Activated T-cell treated with anti-CD3 and anti-CD28 coated beads, Interleukin-2, amount 50 U/mL, for 24 hours (primary cell): ENCODE data around the gene SFN.
"Not testable (repeated sequence)": the region's sequence is repeated elsewhere in the genome, so short reads cannot be mapped to it uniquely, and the experiment has no call there.

Experiments used
- DNase-seq: peaks from one replicate; pipeline ENCODE4 v3.0.0-alpha.2; 2020
- H3K27ac Mint-ChIP-seq: 2 replicates; pipeline ENCODE4 v1.8.0; 2020; ENCODE audit warnings: mild to moderate bottlenecking, mixed read lengths
- H3K27me3 Mint-ChIP-seq: 2 replicates; pipeline ENCODE4 v1.8.0; 2020; ENCODE audit warnings: mixed read lengths
- H3K36me3 Mint-ChIP-seq: 2 replicates; pipeline ENCODE4 v1.8.0; 2020; ENCODE audit warnings: low read depth, mixed read lengths
- H3K4me1 Mint-ChIP-seq: 2 replicates; pipeline ENCODE4 v1.8.0; 2020; ENCODE audit warnings: low read depth, mixed read lengths
- H3K4me3 Mint-ChIP-seq: 2 replicates; pipeline ENCODE4 v1.8.0; 2020; ENCODE audit warnings: mild to moderate bottlenecking, moderate library complexity, mixed read lengths
- H3K9me3 Mint-ChIP-seq: 2 replicates; pipeline ENCODE4 v1.8.0; 2020; ENCODE audit warnings: mixed read lengths

Gene SFN

DNA sequence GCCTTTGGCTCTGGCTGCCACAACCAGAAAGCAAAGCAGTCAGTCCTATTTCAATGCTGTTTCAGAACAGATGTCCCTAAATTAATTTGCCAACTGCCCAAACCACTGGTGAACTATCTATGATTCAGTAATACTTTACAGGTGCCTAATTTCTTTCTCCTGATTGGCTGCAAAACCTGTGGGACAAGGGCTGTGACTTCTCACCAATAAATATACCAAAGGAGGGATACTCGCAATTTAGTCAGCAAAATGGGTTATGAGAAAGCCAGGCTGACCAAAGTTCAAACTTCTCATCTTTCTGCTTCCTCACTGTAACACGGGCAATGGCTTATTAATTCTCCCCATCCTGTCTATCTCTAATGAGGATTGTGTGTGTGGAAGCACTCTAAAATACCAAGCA, 14.4 kb downstream of the SFN start:
- DNase-seq = no peak
- Mint-ChIP-seq H3K27ac (no peak overlapping the region), H3K36me3 (peaks cover 66% of the 10 kb centered on the region), H3K27me3 (no peaks in the 10 kb centered on the region), H3K4me3 (no peak overlapping the region), H3K4me1 (peaks cover 4% of the 10 kb centered on the region), H3K9me3 (no peaks in the 10 kb centered on the region)

GRCh38 chr1:26879793-26880192, 16.8 kb downstream of the SFN start:
- peaks cover 86% of the 10 kb centered on the region for H3K36me3 Mint-ChIP-seq
- no peaks in the 10 kb centered on the region for H3K9me3 Mint-ChIP-seq
- DNase-seq = no peak
- H3K4me3 Mint-ChIP-seq = no peak overlapping the region
- no peaks in the 10 kb centered on the region for H3K27me3 Mint-ChIP-seq
- H3K27ac Mint-ChIP-seq = peak overlapping the region; percentile 26
- H3K4me1 Mint-ChIP-seq = peaks cover 4% of the 10 kb centered on the region

DNA sequence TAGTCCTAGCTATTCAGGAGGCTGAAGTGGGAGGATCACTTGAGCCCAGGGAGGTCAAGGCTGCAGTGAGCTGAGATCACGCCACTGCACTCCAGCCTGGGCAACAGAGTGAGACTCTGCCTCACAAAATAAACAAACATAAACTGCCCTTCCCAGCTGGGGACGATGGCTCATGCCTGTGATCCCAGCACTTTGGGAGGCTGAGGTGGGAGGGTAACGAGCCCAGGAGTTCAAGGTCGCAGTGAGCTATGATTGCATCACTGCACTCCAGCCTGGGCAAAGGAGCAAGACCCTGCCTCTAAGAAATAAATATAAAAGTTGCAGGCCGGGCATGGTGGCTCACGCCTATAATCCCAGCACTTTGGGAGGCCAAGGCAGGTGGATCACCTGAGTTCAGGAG, 18.7 kb downstream of the SFN start:
- H3K9me3 Mint-ChIP-seq, H3K27ac Mint-ChIP-seq, H3K27me3 Mint-ChIP-seq, H3K4me1 Mint-ChIP-seq, DNase-seq, H3K4me3 Mint-ChIP-seq: not testable (repeated sequence)
- peaks cover 92% of the 10 kb centered on the region for H3K36me3 Mint-ChIP-seq

DNA sequence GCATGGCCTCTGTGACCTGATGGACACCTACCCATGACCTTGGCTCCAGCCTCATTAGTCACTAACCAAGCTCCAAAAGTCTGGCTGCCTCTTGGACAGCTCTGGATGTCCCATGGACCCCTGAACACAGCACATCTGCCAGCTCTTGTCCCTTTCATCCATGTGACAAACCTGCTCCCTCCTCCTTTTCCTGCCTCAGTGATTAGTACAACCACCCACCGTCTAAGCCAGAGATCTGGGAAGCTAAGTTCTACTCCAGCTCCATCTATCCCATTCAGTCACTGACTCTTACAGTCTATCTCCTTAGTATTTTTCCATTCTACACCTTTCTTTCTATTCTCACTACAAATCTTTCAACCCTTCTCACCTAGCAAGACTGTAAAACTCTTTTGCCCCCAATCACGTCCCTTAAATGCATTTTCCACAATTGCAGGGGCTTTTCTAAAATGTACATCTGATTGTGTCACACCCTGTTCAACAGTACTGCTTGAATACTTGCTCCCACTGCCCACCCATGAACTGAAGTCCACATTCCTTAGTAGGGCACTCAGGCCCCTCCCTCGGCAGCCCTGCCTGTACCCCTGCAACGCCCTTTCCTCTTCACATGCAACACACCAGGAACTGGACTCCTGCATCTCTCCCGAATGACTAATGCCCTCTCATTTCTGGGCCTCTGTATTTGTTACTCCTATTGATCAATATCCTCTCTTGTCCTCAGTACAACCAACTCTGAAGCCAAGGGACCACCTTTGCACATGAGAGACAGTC, 19.9 kb downstream of the SFN start:
- Mint-ChIP-seq H3K9me3 (no peaks in the 10 kb centered on the region), H3K4me3 (no peak overlapping the region), H3K27me3 (no peaks in the 10 kb centered on the region), H3K36me3 (peaks cover 91% of the 10 kb centered on the region), H3K27ac (peak overlapping the region; percentile 42), H3K4me1 (peaks cover 10% of the 10 kb centered on the region)
- DNase-seq = no peak

DNA sequence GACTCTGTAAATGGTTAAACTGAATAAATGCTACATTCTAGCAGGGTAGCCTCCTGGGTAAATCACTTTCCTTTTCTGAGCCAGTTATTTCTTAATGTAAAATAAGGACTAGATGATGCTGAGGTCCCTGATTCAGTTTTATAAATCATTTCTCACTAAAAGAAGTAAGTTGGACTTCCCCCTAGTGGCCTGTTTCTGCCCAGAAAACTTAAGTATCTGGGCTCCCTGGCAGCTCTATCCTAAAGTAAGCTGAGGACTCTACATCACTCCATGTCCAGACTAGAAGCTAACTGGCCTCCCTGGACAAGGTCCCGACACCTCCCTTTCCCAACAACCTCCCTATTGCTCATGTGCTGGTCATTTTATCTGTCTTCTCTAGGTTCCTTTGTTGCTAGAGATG, 24.2 kb downstream of the SFN start:
- Mint-ChIP-seq H3K4me3 (peak overlapping the region; percentile 23), H3K36me3 (peaks cover 94% of the 10 kb centered on the region), H3K9me3 (no peaks in the 10 kb centered on the region), H3K27me3 (no peaks in the 10 kb centered on the region), H3K27ac (peak overlapping the region; percentile 72), H3K4me1 (peaks cover 36% of the 10 kb centered on the region)
- DNase-seq = no peak

GRCh38 chr1:26888231-26888630, 25.3 kb downstream of the SFN start:
- Mint-ChIP-seq H3K27me3 (no peaks in the 10 kb centered on the region), H3K4me3 (peak overlapping the region; percentile 93), H3K9me3 (no peaks in the 10 kb centered on the region), H3K36me3 (peaks cover 94% of the 10 kb centered on the region), H3K4me1 (peaks cover 36% of the 10 kb centered on the region), H3K27ac (peak overlapping the region; percentile 94)
- DNase-seq = no peak

- Mint-ChIP-seq H3K4me3 (peak within 1 kb of the TSS; percentile 93), H3K36me3 (peaks cover 94% of the 10 kb centered on the region), H3K27me3 (no peaks in the 10 kb centered on the region), H3K27ac (peak within 1 kb of the TSS; percentile 94), H3K9me3 (no peaks in the 10 kb centered on the region), H3K4me1 (peaks cover 36% of the 10 kb centered on the region)
- peak; percentile 86 for DNase-seq
These were observed 26.9 kb downstream of the SFN start, which contains the start of gene GPN2 for GRCh38 chr1:26889551-26890466. TSS of gene GPN2 (minus strand) at chr1:26890283. CDS start at chr1:26890096, 187 bp downstream.

DNA sequence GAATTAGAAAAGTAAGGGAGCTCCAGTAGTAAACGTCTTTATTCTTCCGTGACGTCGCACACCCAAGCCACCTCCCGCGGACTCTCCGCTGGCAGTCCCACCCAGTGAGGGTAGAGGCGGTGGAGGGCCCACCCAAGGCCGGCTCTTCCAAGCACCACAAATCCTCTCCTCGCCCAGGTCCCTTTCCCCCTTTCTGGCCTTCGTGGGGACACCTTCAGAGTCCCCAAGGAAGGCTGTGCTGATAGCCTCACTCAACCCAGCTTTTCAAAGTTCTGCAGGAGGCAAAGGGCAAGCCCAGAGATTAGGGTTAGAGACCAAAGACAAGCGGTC, 27.5 kb downstream of the SFN start:
- H3K27ac Mint-ChIP-seq = peak overlapping the region; percentile 94
- no peak for DNase-seq
- H3K4me3 Mint-ChIP-seq = peak overlapping the region; percentile 93
- peaks cover 32% of the 10 kb centered on the region for H3K4me1 Mint-ChIP-seq
- H3K27me3 Mint-ChIP-seq = no peaks in the 10 kb centered on the region
- peaks cover 94% of the 10 kb centered on the region for H3K36me3 Mint-ChIP-seq
- H3K9me3 Mint-ChIP-seq = no peaks in the 10 kb centered on the region

- no peaks in the 10 kb centered on the region for H3K27me3 Mint-ChIP-seq
- no peak for DNase-seq
- no peaks in the 10 kb centered on the region for H3K9me3 Mint-ChIP-seq
- H3K27ac Mint-ChIP-seq = peak overlapping the region; percentile 7
- H3K4me1 Mint-ChIP-seq = peaks cover 29% of the 10 kb centered on the region
- no peak overlapping the region for H3K4me3 Mint-ChIP-seq
- H3K36me3 Mint-ChIP-seq = peaks cover 89% of the 10 kb centered on the region
These were observed 31.3 kb downstream of the SFN start for GRCh38 chr1:26894263-26894662.

GRCh38 chr1:26897351-26897750, 34.4 kb downstream of the SFN start:
- no peak for DNase-seq
- H3K9me3 Mint-ChIP-seq = no peaks in the 10 kb centered on the region
- H3K4me3 Mint-ChIP-seq = no peak overlapping the region
- H3K4me1 Mint-ChIP-seq = peaks cover 35% of the 10 kb centered on the region
- no peak overlapping the region for H3K27ac Mint-ChIP-seq
- H3K36me3 Mint-ChIP-seq = peaks cover 75% of the 10 kb centered on the region
- H3K27me3 Mint-ChIP-seq = no peaks in the 10 kb centered on the region

- Mint-ChIP-seq H3K27me3 (no peaks in the 10 kb centered on the region), H3K4me1 (peaks cover 37% of the 10 kb centered on the region), H3K4me3 (peak within 1 kb of the TSS; percentile 90), H3K9me3 (no peaks in the 10 kb centered on the region), H3K27ac (peak within 1 kb of the TSS; percentile 96), H3K36me3 (peaks cover 46% of the 10 kb centered on the region)
- DNase-seq = peak; percentile 87
These were observed 37.3 kb downstream of the SFN start, which contains the start of gene GPATCH3 for GRCh38 chr1:26900001-26900814. TSS of gene GPATCH3 (minus strand) at chr1:26900467. CDS start at chr1:26900442, 25 bp downstream.

DNA sequence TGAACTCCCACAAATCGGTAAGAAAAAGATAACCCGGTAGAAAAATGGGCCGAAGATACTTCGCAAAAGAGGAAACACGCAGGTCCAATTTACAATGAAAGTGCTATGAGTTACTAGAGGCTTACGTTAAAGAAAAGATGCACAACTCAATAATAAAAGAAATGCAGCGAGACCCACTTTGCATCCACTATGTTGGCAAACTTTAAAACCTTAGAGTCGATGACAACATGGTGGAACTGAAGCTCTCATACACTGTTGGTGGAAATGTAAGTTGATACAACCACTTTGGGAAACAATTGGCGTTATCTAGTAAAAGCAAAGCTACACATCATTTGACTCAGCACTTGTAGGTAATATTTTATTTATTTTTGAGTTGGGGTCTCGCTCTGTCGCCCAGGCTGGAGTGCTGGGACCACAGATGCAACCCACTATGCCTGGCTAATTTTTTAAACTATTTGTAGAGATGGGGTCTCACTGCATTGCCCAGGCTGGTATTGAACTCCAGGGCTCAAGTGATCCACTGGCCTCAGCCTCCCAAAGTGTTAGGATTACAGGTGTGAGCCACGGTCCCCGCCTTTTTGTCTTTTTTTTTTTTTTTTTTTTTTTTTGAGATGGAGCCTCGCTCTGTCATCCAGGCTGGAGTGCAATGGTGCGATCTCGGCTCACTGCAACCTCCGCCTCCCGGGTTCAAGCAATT, 38.0 kb downstream of the SFN start:
- peaks cover 38% of the 10 kb centered on the region for H3K36me3 Mint-ChIP-seq

GRCh38 chr1:26907071-26907917, 44.3 kb downstream of the SFN start:
- H3K27me3 Mint-ChIP-seq = no peaks in the 10 kb centered on the region
- H3K27ac Mint-ChIP-seq = no peak overlapping the region
- H3K36me3 Mint-ChIP-seq = no peaks in the 10 kb centered on the region
- no peak overlapping the region for H3K4me3 Mint-ChIP-seq
- no peaks in the 10 kb centered on the region for H3K9me3 Mint-ChIP-seq
- H3K4me1 Mint-ChIP-seq = peaks cover 2% of the 10 kb centered on the region
- no peak for DNase-seq

More for the DNA sequence above, 38.0 kb downstream of the SFN start:
- H3K9me3 Mint-ChIP-seq = no peaks in the 10 kb centered on the region
- H3K27me3 Mint-ChIP-seq = no peaks in the 10 kb centered on the region
- no peak for DNase-seq
- peak overlapping the region; percentile 96 for H3K27ac Mint-ChIP-seq
- H3K4me1 Mint-ChIP-seq = peaks cover 37% of the 10 kb centered on the region
- peak overlapping the region; percentile 90 for H3K4me3 Mint-ChIP-seq
